GM19023 (cell line): Measurements from ENCODE around the gene TOP3B.

ENCODE experiments used
- ATAC-seq: cut with Tn5 transposase; IDR thresholded peaks from one replicate; pipeline ENCODE4 v1.9.1; 2021; ENCODE audit warnings: mild to moderate bottlenecking, moderate library complexity; ENCODE audit not compliant: unreplicated experiment

TOP3B gene

GRCh38 chr22:21980547-21980946 lies 2.0 kb downstream of the TOP3B start:
- ATAC-seq, result no peak

GRCh38 chr22:21978564-21979386 lies 3.8 kb downstream of the TOP3B start:
- ATAC-seq, result no peak

- ATAC-seq, result no peak
Observed at GRCh38 chr22:21977814-21978213, 4.8 kb downstream of the TOP3B start.

- ATAC-seq, result no peak
Observed at GRCh38 chr22:21975854-21976345, 6.7 kb downstream of the TOP3B start.

GRCh38 chr22:21975273-21975672 lies 7.3 kb downstream of the TOP3B start:
- ATAC-seq, result no peak

GRCh38 chr22:21974058-21974649 lies 8.4 kb downstream of the TOP3B start:
- ATAC-seq, result no peak

- no peak for ATAC-seq
Observed at GRCh38 chr22:21972806-21973205, 9.8 kb downstream of the TOP3B start.

GRCh38 chr22:21972293-21972779 lies 10.3 kb downstream of the TOP3B start:
- ATAC-seq, result no peak

- no peak for ATAC-seq
Observed at GRCh38 chr22:21971858-21972275, 10.7 kb downstream of the TOP3B start.

- no peak for ATAC-seq
Observed at GRCh38 chr22:21970800-21971617, 11.6 kb downstream of the TOP3B start.

GRCh38 chr22:21970037-21970799 lies 12.4 kb downstream of the TOP3B start:
- ATAC-seq, result no peak

GRCh38 chr22:21968452-21969129 lies 14.0 kb downstream of the TOP3B start:
- ATAC-seq, result no peak

GRCh38 chr22:21967693-21968271 lies 14.8 kb downstream of the TOP3B start:
- no peak for ATAC-seq

GRCh38 chr22:21966643-21967516 lies 15.7 kb downstream of the TOP3B start:
- no peak for ATAC-seq

GRCh38 chr22:21965762-21966288 lies 16.8 kb downstream of the TOP3B start:
- ATAC-seq, result no peak

GRCh38 chr22:21964918-21965484 lies 17.6 kb downstream of the TOP3B start:
- no peak for ATAC-seq

GRCh38 chr22:21964234-21964633 lies 18.4 kb downstream of the TOP3B start:
- no peak for ATAC-seq

GRCh38 chr22:21963790-21964211 lies 18.8 kb downstream of the TOP3B start:
- ATAC-seq, result no peak
